Measurements from ENCODE around the gene NT5C1A. TPM values are rescaled to one million over a fixed set of nuclear protein-coding genes. Genes with fewer than 3 reads are reported as not detected.
A peak's percentile ranks its signal among the peaks of the same experiment; 100 is the strongest.

NT5C1A gene
- total RNA-seq, 2 donors from 2014 or later, result 0.29 TPM; not detected in 1

DNA sequence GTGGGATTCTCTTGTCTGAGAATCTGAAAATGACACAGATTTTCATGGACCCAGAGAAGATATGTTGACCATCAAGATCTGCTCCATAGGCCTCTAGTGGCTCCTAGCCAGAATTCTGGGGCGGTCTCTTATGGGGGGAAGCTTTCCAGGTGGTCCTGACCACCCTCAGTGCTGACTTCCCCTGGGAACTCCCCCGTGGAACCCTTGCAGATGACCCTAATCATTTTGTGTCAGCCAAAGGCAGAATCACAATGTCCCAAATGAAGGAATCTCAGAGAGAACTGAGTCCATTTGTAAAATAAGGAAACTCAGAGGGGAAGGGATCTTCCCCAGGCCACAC is 36.1 kb downstream of the NT5C1A start:
- Mint-ChIP-seq H3K36me3 (ENCODE audit: insufficient read depth in 2 of 2) (no peaks in the 10 kb centered on the region), H3K27me3 (ENCODE audit: low read depth) (peaks cover 55% of the 10 kb centered on the region), H3K9me3 (no peaks in the 10 kb centered on the region), H3K4me3 (no peak overlapping the region), H3K4me1 (ENCODE audit: low read depth) (peaks cover 11% of the 10 kb centered on the region), H3K27ac (no peak overlapping the region)
- ATAC-seq (replicated peaks in 1 of 2) (no peak), DNase-seq (no peak)

DNA sequence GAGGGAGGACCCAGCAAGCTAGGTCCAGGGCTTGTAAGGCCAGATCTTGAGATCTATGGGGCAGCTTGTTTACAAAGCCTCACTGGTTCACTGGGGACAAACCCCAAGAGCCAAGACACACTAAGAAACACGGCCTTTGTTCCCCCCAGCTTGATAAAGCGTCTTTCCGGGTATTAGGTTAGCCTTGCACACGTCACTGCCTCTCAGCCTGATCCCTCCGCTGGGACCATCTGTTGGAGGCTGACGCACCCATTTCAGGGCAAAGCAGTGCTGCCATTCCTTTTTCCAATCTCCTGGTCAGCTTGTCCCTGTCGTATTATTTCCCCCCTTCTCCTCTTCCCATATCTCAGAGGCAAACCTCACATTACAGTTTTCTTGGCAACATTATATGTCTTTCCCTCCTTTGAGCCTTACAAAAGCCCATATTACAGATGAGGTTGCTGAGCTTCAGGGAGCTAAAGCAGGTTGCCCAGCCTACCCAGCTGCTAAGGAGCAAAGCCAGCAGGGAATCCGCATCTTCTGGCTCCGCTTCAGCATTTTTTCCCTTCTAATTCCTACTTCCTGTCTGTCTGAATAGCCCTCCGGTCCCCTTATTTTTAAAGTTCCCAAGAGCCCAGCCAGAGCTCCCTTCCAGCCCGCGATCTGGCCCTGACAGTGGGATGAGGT is 36.6 kb downstream of the NT5C1A start:
- H3K4me1 Mint-ChIP-seq (ENCODE audit: low read depth), result peaks cover 15% of the 10 kb centered on the region
- peaks cover 55% of the 10 kb centered on the region for H3K27me3 Mint-ChIP-seq (ENCODE audit: low read depth)
- no peaks in the 10 kb centered on the region for H3K36me3 Mint-ChIP-seq (ENCODE audit: insufficient read depth in 2 of 2)
- H3K9me3 Mint-ChIP-seq, result no peaks in the 10 kb centered on the region
- DNase-seq (no peak), ATAC-seq (replicated peaks in 1 of 2) (no peak)
- H3K4me3 Mint-ChIP-seq, result no peak overlapping the region
- no peak overlapping the region for H3K27ac Mint-ChIP-seq

DNA sequence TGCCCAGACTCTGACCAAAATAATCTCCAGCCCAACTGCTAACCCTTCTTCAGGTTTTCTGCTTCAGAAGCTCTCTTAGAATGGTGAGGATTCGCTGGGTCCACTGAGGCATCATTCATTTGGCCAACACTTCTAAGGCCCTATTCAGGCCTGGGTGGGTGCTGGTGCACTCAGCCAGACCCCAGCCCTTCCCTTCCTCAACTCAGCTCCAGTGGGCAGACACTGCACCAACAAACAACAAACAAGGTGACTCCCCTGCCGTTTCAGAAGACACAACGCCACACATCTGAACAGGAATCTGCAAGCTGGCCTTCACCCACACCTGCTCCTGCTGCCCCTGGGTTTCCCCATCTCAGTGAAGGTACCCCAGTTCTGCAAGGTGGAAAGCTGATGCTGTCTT is 38.5 kb downstream of the NT5C1A start:
- Mint-ChIP-seq H3K27ac (no peak overlapping the region), H3K9me3 (no peaks in the 10 kb centered on the region), H3K4me1 (ENCODE audit: low read depth) (peaks cover 25% of the 10 kb centered on the region), H3K36me3 (ENCODE audit: insufficient read depth in 2 of 2) (no peaks in the 10 kb centered on the region), H3K27me3 (ENCODE audit: low read depth) (peaks cover 53% of the 10 kb centered on the region), H3K4me3 (no peak overlapping the region)
- DNase-seq (no peak), ATAC-seq (replicated peaks in 1 of 2) (no peak)

DNA sequence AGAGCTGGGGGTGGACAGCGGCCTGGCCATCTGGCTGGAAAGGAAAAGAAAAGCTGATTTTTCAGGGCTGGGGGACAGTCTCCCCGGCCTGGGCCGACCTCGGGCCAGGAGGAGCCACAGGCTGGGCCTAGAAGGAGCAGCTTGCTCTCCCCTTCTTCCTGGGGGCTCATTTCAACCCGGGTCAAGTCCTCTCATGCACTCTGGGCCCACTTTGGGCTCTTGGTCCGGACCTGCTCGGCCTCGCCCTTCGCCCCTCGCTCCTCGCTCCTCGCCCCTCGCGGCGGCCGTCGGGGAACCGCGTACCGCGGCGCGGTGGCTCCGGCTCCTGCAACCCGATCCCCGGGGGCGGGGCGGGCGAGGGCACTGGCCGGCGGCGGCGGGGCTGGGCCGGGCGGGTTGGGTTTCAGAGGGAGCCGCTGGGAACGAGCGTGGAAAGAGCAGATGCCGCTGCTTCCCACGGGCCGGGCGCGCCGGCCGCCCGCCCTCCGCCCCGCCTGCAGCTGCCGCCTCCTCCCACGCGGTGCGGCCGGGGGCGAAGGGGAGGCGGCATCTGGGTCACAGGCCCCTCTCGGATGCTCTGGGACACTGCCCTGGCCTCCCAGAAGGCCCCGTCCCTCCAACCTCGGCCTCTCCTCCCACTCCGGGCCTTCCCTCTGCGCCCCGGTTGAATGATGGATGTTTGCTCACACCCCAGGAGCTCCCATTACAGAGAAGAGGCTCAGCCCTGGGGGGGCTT is 39.1 kb downstream of the NT5C1A start:
- Mint-ChIP-seq H3K27me3 (ENCODE audit: low read depth) (peaks cover 48% of the 10 kb centered on the region), H3K27ac (no peak overlapping the region), H3K9me3 (no peaks in the 10 kb centered on the region), H3K36me3 (ENCODE audit: insufficient read depth in 2 of 2) (no peaks in the 10 kb centered on the region), H3K4me3 (no peak overlapping the region), H3K4me1 (ENCODE audit: low read depth) (peaks cover 25% of the 10 kb centered on the region)
- ATAC-seq (replicated peaks in 1 of 2) (no peak), DNase-seq (no peak)

DNA sequence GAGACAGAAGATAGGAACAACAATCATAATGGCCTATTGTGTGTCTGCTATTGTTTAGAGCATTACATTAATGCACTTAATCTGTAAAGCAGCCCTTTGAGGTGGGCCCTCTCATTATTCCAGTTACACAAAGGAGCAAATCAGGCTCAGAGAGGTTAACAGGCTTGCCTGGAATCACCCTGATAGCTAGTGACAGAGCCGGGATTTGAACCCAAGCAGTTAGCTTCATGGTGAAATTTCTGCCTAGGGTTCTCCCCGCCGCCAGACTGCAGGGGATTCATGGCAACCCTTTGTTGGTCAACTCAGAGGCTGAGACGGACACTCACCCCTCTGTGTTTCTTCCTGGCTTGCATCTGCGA is 39.6 kb downstream of the NT5C1A start:
- no peak for DNase-seq
- Mint-ChIP-seq H3K4me3 (no peak overlapping the region), H3K9me3 (no peaks in the 10 kb centered on the region), H3K27ac (no peak overlapping the region), H3K27me3 (ENCODE audit: low read depth) (peaks cover 42% of the 10 kb centered on the region), H3K36me3 (ENCODE audit: insufficient read depth in 2 of 2) (no peaks in the 10 kb centered on the region), H3K4me1 (ENCODE audit: low read depth) (peaks cover 25% of the 10 kb centered on the region)
- no peak for ATAC-seq (replicated peaks in 1 of 2)

DNA sequence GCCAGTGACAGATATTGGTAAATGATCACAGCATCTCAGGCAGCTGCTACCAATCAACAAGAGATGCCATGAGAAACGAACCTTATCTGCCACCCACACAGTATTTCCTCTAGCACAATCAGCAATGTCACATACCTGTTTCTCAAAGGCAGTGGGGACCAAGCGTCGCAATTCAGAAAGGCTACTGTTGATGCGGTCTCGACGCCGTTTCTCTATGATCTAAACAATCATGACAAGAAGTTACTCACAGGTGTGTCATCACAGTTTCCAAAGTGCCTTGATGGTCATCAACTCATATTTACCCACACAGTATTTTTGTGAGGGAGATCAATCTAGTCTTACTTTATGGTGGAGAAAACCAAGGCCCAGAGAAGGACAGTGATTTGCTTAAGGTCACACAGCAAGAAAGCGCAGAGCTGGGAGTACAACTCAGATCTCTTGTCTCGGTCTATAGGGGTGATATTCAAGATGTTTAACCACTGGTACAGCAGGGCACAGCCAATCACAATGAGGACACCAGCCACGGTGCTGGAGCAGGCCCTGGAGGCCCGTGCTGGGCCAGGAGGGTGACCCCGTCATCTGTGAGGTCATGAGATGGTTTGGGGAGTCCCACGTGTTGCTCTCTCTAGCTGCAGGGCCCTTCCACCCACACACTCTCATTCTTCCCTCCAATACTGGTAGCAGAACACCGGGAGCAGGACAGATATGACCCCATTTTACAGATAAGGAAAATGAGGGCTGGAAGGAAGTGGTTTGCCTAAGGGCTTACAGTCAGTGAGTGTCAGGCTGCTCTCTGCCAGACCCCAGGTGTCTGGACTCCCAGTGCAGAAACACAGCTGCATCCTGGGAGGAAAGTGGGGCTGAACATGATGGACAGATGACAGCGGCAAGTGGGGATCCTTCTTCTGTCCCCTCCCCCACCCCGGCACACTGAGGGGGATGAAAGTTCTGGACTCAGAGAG is 40.3 kb downstream of the NT5C1A start:
- peak; percentile 15 to 32 for DNase-seq
- peak overlapping the region in 1 of 2 donors; percentile 28 for H3K4me3 Mint-ChIP-seq
- peaks cover 25% of the 10 kb centered on the region for H3K4me1 Mint-ChIP-seq (ENCODE audit: low read depth)
- H3K27ac Mint-ChIP-seq, result no peak overlapping the region
- peaks cover 35% of the 10 kb centered on the region for H3K27me3 Mint-ChIP-seq (ENCODE audit: low read depth)
- H3K9me3 Mint-ChIP-seq, result no peaks in the 10 kb centered on the region
- ATAC-seq (replicated peaks in 1 of 2), result peak; percentile 65 to 72
- H3K36me3 Mint-ChIP-seq (ENCODE audit: insufficient read depth in 2 of 2), result no peaks in the 10 kb centered on the region

DNA sequence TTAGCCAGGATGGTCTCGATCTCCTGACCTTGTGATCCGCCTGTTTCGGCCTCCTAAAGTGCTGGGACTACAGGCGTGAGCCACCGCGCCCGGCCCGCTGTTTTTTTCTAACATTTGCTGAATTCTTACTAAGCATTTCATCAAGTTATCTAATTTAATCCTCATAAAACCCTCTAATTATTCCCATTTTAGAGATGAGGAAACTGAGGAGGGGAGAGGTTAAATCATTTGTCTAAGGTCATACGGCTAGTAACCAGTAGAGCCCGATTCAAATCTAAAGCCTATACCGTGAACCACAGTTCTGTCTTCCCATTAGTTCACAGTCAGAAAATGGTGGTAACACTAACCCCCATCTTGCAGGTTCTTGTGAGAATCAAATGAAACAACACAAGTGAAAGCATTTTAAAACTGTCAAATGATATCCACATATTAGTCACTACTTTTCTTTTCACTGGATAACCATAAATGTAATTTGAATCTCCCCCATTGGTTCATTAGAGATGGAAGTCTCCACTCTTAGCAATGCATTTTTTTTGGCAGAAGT is 43.0 kb downstream of the NT5C1A start:
- ATAC-seq (replicated peaks in 1 of 2) (peak; percentile 50 to 52), DNase-seq (no peak)
- Mint-ChIP-seq H3K27ac (no peak overlapping the region), H3K9me3 (no peaks in the 10 kb centered on the region), H3K27me3 (ENCODE audit: low read depth) (peaks cover 27% of the 10 kb centered on the region), H3K36me3 (ENCODE audit: insufficient read depth in 2 of 2) (no peaks in the 10 kb centered on the region), H3K4me3 (no peak overlapping the region), H3K4me1 (ENCODE audit: low read depth) (peaks cover 25% of the 10 kb centered on the region)

DNA sequence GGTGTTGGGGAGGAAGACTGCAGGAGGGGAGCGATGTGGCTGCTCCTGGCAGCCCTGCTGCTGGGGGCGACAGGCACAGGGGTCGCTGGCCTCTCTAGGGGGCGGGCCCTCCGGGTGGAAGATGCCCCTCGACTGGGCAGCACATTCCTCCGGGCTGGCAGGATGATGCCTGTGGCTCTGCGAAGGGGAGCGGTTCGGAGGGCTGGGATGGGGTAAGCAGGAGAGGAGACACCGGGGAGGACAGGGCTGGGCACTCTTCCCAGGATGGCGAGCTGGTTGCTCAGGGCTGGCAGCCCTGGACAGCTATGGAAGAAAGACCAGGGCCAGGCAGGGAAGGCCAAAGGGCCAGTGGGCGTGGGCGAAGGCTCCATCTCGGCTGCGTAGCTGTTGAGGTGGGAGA is 45.3 kb downstream of the NT5C1A start:
- peaks cover 30% of the 10 kb centered on the region for H3K27me3 Mint-ChIP-seq (ENCODE audit: low read depth)
- H3K4me1 Mint-ChIP-seq (ENCODE audit: low read depth), result peaks cover 20% of the 10 kb centered on the region
- no peaks in the 10 kb centered on the region for H3K36me3 Mint-ChIP-seq (ENCODE audit: insufficient read depth in 2 of 2)
- no peak for DNase-seq
- no peak for ATAC-seq (replicated peaks in 1 of 2)
- no peak overlapping the region for H3K27ac Mint-ChIP-seq
- H3K9me3 Mint-ChIP-seq, result no peaks in the 10 kb centered on the region
- H3K4me3 Mint-ChIP-seq, result no peak overlapping the region

DNA sequence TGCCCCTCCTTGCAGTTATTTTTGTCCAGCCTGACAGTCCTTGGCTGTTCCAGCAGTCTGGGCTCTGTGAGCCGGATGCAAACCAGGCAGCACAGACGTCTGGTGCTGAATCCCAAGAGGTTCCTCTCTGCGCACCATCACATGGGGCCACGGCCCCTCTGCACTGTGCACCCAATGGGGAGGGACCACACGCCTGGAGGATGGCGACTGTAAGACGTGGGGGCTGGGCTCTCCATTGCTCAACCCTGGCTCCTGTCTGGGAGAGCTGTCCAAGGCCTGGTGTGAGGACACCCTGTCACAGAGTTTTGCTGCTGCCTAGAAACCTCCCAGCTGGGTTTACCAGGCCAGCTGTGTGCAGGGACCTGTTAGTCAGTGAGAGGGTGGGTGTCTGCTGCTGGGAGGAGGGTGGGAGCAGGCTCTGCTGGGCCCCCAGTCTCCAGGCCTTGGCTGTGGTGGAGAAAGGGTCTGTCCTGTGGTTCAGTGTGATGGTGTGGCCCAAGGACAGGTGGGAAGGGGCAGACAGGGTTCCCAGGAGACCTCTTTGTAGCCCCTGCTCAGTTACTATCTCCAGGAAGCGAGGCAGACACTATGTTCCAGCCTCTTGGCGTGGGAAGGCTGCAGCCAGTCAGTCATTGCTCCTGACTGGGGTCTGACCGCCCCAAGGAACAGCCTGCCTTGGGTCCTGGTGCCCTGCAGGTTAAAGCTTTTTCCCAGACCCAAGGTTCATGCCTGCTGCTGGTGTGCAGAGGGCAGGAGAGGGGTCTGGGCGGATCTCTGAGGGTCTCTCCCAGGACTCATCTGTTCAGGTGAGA is 46.2 kb downstream of the NT5C1A start:
- Mint-ChIP-seq H3K27ac (no peak overlapping the region), H3K27me3 (ENCODE audit: low read depth) (peaks cover 29% of the 10 kb centered on the region), H3K4me3 (no peak overlapping the region), H3K4me1 (ENCODE audit: low read depth) (peaks cover 13% of the 10 kb centered on the region), H3K9me3 (no peaks in the 10 kb centered on the region), H3K36me3 (ENCODE audit: insufficient read depth in 2 of 2) (no peaks in the 10 kb centered on the region)
- ATAC-seq (replicated peaks in 1 of 2), result no peak
- no peak for DNase-seq

DNA sequence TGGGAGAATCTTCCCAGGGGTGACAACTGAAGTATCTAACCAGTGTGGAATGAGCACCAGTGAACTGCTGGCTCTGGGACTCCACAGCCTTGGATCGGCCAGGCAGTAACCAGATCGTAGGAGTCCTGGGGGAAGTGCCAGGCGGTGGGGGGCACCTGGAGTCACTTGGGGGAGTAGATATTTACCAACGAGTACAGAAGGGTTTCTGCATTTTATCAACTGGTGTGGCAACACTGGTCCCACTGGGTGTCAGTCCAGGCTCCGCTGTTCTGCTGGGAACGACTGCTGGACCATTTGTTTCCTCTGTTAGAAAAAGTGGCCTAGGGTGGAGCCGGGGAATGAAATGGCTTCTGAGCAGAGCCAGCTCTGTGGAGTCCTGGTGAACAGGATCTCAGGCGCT is 46.9 kb downstream of the NT5C1A start:
- Mint-ChIP-seq H3K27me3 (ENCODE audit: low read depth) (peaks cover 23% of the 10 kb centered on the region), H3K27ac (no peak overlapping the region), H3K36me3 (ENCODE audit: insufficient read depth in 2 of 2) (no peaks in the 10 kb centered on the region), H3K9me3 (no peaks in the 10 kb centered on the region), H3K4me3 (no peak overlapping the region), H3K4me1 (ENCODE audit: low read depth) (peaks cover 9% of the 10 kb centered on the region)
- DNase-seq (no peak), ATAC-seq (replicated peaks in 1 of 2) (no peak)

DNA sequence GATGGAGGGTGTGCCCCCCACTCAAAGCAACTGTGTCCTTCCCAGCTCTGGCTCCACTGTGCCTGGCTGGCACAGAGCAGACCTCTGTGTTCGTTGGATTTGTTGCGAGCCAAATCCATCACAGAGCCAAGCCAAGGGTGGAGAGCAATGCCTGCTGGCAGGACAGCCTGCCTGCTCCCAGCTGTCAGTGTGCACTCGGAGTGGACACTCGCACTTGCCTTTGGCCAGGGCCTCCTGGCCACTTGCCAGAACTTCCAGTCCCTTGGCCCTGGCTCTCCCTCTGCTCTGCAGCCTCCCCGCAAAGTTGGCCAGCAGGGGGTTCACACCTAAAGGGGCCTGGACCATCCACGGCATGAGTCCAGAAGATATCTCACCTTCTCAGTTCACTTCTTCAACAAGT is 48.9 kb downstream of the NT5C1A start:
- no peak for ATAC-seq (replicated peaks in 1 of 2)
- H3K36me3 Mint-ChIP-seq (ENCODE audit: insufficient read depth in 2 of 2), result no peaks in the 10 kb centered on the region
- H3K27ac Mint-ChIP-seq, result no peak overlapping the region
- H3K27me3 Mint-ChIP-seq (ENCODE audit: low read depth), result peaks cover 23% of the 10 kb centered on the region
- no peaks in the 10 kb centered on the region for H3K4me1 Mint-ChIP-seq (ENCODE audit: low read depth)
- no peak overlapping the region for H3K4me3 Mint-ChIP-seq
- no peaks in the 10 kb centered on the region for H3K9me3 Mint-ChIP-seq
- DNase-seq, result no peak

DNA sequence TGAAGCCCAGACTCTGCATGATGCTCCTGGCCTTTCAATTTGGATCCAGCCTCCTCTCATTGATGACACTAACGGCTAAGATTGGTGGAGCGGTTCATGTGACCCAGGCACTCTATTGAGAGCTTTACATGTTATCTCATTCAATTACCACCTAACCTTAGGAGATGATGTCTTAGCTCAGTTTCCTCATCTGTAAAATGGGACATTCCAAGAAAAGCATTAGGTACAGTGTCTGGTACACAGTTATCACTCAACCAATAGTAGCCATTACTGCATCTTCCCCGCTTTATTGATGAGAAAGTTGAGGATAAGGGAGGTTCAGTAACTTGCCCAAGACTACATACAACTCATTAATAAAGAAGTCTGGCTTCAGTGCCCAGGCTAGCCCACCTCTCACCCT is 49.5 kb downstream of the NT5C1A start:
- no peak for ATAC-seq (replicated peaks in 1 of 2)
- Mint-ChIP-seq H3K4me3 (no peak overlapping the region), H3K36me3 (ENCODE audit: insufficient read depth in 2 of 2) (no peaks in the 10 kb centered on the region), H3K27ac (no peak overlapping the region), H3K27me3 (ENCODE audit: low read depth) (peaks cover 27% of the 10 kb centered on the region), H3K4me1 (ENCODE audit: low read depth) (no peaks in the 10 kb centered on the region), H3K9me3 (no peaks in the 10 kb centered on the region)
- DNase-seq, result no peak
